Loucy (cell line): ENCODE measurements around the gene ZMYND8.

Source experiments
- H2AFZ ChIP-seq: fragments of 200-600 bp; sonication (generic); 2 replicates; pipeline ENCODE4 v1.6.0; 2016; ENCODE audit warnings: antibody characterized with exemption, mild to moderate bottlenecking, low read length, moderate library complexity
- H3F3A ChIP-seq: fragments of 200-600 bp; 2 replicates; pipeline ENCODE4 v1.6.0; 2016; ENCODE audit warnings: antibody characterized with exemption, low read depth, mild to moderate bottlenecking
- H3K27me3 ChIP-seq: fragments of 200-600 bp; sonication (generic); 2 replicates; pipeline ENCODE4 v1.6.1; 2014; ENCODE audit warnings: low read length, mild to moderate bottlenecking; ENCODE audit not compliant: insufficient read depth, poor library complexity, severe bottlenecking
- H3K36me3 ChIP-seq: fragments of 200-600 bp; sonication (generic); 2 replicates; pipeline ENCODE4 v1.6.1; 2016; ENCODE audit warnings: low read length; ENCODE audit not compliant: insufficient read depth
- H3K4me1 ChIP-seq: fragments of 200-600 bp; sonication (generic); 2 replicates; pipeline ENCODE4 v1.5.1; 2014; ENCODE audit warnings: low read length, mild to moderate bottlenecking; ENCODE audit not compliant: insufficient read depth, poor library complexity, severe bottlenecking
- H3K4me2 ChIP-seq: fragments of 200-600 bp; sonication (generic); 2 replicates; pipeline ENCODE4 v1.6.0; 2014; ENCODE audit warnings: antibody characterized with exemption, low read length, low read depth, mild to moderate bottlenecking; ENCODE audit not compliant: poor library complexity, severe bottlenecking
- H3K4me3 ChIP-seq: fragments of 200-600 bp; sonication (generic); 2 replicates; pipeline ENCODE4 v1.5.1; 2014; ENCODE audit warnings: low read length, mild to moderate bottlenecking, mixed read lengths; ENCODE audit not compliant: poor library complexity, severe bottlenecking
- H3K79me2 ChIP-seq: fragments of 200-600 bp; sonication (generic); 2 replicates; pipeline ENCODE4 v1.6.1; 2014; ENCODE audit warnings: low read length; ENCODE audit not compliant: insufficient read depth
- H3K9ac ChIP-seq: fragments of 200-600 bp; sonication (generic); 2 replicates; pipeline ENCODE4 v1.6.0; 2014; ENCODE audit warnings: mild to moderate bottlenecking, low read depth, low read length, moderate library complexity; ENCODE audit not compliant: poor library complexity, severe bottlenecking
- H3K9me2 ChIP-seq: fragments of 200-600 bp; sonication (generic); replicated peaks from 2 replicates; pipeline ENCODE4 v1.6.1; 2016; ENCODE audit warnings: low read depth, low read length, mixed read lengths
- H3K9me3 ChIP-seq: fragments of 200-600 bp; sonication (generic); 2 replicates; pipeline ENCODE4 v1.6.1; 2014; ENCODE audit warnings: mild to moderate bottlenecking, antibody characterized with exemption, low read length, low read depth; ENCODE audit not compliant: insufficient read depth
- H4K20me1 ChIP-seq: fragments of 200-600 bp; sonication (generic); 2 replicates; pipeline ENCODE4 v1.6.0; 2014; ENCODE audit warnings: antibody characterized with exemption, low read length, mild to moderate bottlenecking; ENCODE audit not compliant: insufficient read depth, poor library complexity, severe bottlenecking
- EZH2phosphoT487 ChIP-seq: fragments of 200-600 bp; IDR thresholded peaks from 2 replicates; pipeline ENCODE4 v1.6.1; 2018; ENCODE audit warnings: antibody characterized with exemption, mild to moderate bottlenecking, moderate library complexity, borderline replicate concordance
- TF ChIP-seq, protein P1 (sequence below): fragments of 200-600 bp; sonication (generic); conservative IDR thresholded peaks from 2 replicates; pipeline ENCODE4 v1.5.1; 2014; ENCODE audit warnings: mild to moderate bottlenecking, antibody characterized with exemption, low read length

ZMYND8 gene

DNA sequence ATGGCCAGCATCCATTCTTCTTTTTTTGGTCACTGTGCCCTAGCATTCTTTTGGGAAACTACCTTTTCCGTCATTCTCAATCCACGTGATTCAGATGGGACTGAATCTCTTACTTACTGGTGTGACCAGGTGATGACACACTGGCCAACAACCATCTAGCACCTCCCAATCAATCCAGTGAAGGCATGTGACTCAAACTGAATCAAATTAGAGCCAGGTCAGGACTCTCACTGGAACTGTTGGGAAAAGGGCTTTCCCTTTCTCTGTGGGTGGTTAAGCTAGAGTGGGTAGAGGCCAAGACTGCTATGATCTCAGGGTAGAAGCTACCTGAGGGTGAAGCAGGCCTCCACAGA, 36.2 kb upstream of the ZMYND8 start:
- Histone ChIP-seq H3K79me2 (no peaks in the 10 kb centered on the region), H3K4me2 (no peak overlapping the region), H3K4me3 (no peak overlapping the region), H3K4me1 (no peaks in the 10 kb centered on the region), H3F3A (no peaks in the 10 kb centered on the region), H3K9ac (no peak overlapping the region), H3K9me2 (no peaks in the 10 kb centered on the region), H2AFZ (peak overlapping the region; percentile 89), H3K27me3 (no peaks in the 10 kb centered on the region), H4K20me1 (no peaks in the 10 kb centered on the region), H3K9me3 (no peaks in the 10 kb centered on the region), H3K36me3 (no peaks in the 10 kb centered on the region)
- TF ChIP-seq EZH2phosphoT487, result no peak
- TF ChIP-seq, protein P1, sequence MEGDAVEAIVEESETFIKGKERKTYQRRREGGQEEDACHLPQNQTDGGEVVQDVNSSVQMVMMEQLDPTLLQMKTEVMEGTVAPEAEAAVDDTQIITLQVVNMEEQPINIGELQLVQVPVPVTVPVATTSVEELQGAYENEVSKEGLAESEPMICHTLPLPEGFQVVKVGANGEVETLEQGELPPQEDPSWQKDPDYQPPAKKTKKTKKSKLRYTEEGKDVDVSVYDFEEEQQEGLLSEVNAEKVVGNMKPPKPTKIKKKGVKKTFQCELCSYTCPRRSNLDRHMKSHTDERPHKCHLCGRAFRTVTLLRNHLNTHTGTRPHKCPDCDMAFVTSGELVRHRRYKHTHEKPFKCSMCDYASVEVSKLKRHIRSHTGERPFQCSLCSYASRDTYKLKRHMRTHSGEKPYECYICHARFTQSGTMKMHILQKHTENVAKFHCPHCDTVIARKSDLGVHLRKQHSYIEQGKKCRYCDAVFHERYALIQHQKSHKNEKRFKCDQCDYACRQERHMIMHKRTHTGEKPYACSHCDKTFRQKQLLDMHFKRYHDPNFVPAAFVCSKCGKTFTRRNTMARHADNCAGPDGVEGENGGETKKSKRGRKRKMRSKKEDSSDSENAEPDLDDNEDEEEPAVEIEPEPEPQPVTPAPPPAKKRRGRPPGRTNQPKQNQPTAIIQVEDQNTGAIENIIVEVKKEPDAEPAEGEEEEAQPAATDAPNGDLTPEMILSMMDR, result no peak

DNA sequence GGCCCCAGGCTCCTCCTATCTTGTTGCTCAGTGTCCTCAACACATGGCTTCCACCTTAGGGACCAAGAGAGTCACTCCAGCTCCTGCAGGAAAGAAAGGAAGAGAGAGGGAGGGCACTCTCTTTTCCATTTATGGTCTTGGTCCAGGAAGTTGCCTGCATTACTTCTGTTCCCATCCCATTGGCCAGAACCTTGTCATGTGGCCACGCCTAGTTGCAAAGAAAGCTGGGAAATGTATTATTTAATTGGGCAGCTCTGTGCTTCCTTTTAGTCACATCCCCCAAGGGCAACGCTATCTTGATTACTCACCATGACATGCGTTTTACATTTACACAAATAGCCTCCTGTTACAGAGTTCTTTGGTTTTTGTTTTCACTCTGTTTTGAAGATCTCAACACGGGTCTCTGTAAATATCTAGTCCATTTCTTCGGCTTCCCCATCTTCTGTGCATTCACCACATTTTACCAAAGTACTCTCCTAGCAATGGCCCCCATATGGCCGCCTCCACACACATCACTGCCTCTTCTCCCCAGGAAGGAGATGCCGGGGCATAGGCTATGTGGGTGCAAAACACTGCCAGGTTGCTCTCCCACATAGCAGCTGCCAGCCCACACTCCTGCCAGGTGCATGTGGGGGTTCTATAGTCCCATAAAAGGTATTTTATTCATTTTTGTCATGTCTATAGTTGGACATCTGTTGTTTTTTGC, 35.7 kb upstream of the ZMYND8 start:
- Histone ChIP-seq H3K36me3 (no peaks in the 10 kb centered on the region), H2AFZ (peak overlapping the region; percentile 89), H3K9ac (no peak overlapping the region), H3K4me2 (peak overlapping the region; percentile 21), H3F3A (no peaks in the 10 kb centered on the region), H3K27me3 (no peaks in the 10 kb centered on the region), H3K4me1 (no peaks in the 10 kb centered on the region), H4K20me1 (no peaks in the 10 kb centered on the region), H3K79me2 (no peaks in the 10 kb centered on the region), H3K4me3 (no peak overlapping the region), H3K9me3 (no peaks in the 10 kb centered on the region), H3K9me2 (no peaks in the 10 kb centered on the region)
- no peak for TF ChIP-seq EZH2phosphoT487
- TF ChIP-seq, protein P1, result no peak

DNA sequence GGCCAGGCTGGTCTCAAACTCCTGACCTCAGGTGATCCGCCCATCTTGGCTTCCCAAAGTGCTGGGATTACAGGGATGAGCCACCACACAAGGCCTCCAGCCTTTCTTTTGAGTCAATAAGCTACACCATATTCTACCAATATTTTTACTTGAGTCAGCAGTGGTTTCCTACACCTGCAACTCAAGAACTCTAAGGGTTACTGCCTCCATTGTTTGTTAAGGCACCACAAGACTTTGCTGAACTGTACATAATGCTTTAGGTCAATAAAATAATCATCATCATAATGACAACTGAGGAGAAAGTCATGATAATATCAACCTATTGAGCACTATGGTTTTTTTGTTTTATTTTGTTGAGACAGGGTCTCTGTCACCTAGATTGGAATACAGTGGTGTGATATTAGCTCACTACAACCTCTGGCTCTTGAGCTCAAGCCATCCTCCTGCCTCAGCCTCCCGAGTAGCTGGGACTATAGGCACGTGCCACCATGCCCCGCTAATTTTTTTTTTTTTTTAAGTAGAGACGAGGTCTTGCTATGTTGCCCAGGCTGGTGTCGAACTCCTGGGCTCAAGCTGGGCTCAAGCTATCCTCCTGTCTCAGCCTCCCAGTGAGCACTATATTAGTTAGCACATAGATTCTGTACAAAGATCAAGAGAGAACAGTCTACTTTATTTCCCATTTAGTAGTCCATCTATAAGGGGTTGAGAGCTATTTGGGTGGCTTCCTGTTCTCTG, 34.9 kb upstream of the ZMYND8 start:
- no peaks in the 10 kb centered on the region for H3K9me2 ChIP-seq
- H3K9ac ChIP-seq, result no peak overlapping the region
- no peaks in the 10 kb centered on the region for H3K9me3 ChIP-seq
- H3K4me2 ChIP-seq, result peak overlapping the region; percentile 21
- no peaks in the 10 kb centered on the region for H4K20me1 ChIP-seq
- no peaks in the 10 kb centered on the region for H3F3A ChIP-seq
- TF ChIP-seq, protein P1, result no peak
- no peak for TF ChIP-seq EZH2phosphoT487
- H3K27me3 ChIP-seq, result no peaks in the 10 kb centered on the region
- no peaks in the 10 kb centered on the region for H3K36me3 ChIP-seq
- H3K4me3 ChIP-seq, result no peak overlapping the region
- peak overlapping the region; percentile 89 for H2AFZ ChIP-seq
- H3K79me2 ChIP-seq, result no peaks in the 10 kb centered on the region
- H3K4me1 ChIP-seq, result no peaks in the 10 kb centered on the region
